Transverse colon (tissue), 4 donors: Measurements from ENCODE around the gene VPS37D. TPM values are rescaled to one million over a fixed set of nuclear protein-coding genes. Genes with fewer than 3 reads are reported as not detected.

Experiments
- DNase-seq: peaks from one replicate; pipeline ENCODE4 v3.0.0-alpha.2; 2019
- H3K27ac ChIP-seq, 4 donors: fragments of 200-600 bp; sonication (generic); 2 replicates each; pipeline ENCODE4 v1.5.1; 2016 to 2018; ENCODE audit warnings: inconsistent platforms in 4 of 4
- H3K27me3 ChIP-seq: fragments of 200-600 bp; sonication (generic); 2 replicates; pipeline ENCODE4 v1.5.1; 2017; ENCODE audit warnings: inconsistent platforms
- H3K36me3 ChIP-seq, 4 donors: fragments of 200-600 bp; sonication (generic); 2 replicates each; pipeline ENCODE4 v1.5.1; 2017 to 2019; ENCODE audit warnings: inconsistent platforms in 4 of 4
- H3K4me1 ChIP-seq, 4 donors: fragments of 200-600 bp; sonication (generic); 2 replicates each; pipeline ENCODE4 v1.5.1; 2017 to 2020; ENCODE audit warnings: inconsistent platforms in 4 of 4
- H3K4me3 ChIP-seq, 4 donors: fragments of 200-600 bp; sonication (generic); 1 replicate in 1 of 4; 2 replicates in 3 of 4; pipeline versions ENCODE4 v1.5.1 to v1.6.1; 2017 to 2019; ENCODE audit warnings: inconsistent platforms in 4 of 4
- H3K9me3 ChIP-seq, 2 donors: fragments of 200-600 bp; sonication (generic); 2 replicates each; pipeline ENCODE4 v1.5.1; 2017 to 2019; ENCODE audit warnings: inconsistent platforms in 2 of 2
- CTCF ChIP-seq, 5 experiments: fragments of 200-600 bp in 3 of 5; fragments of 450-650 bp in 2 of 5; sonication (generic) in 3 of 5; IDR thresholded peaks; 1 replicate in 2 of 5; 2 replicates in 3 of 5; pipeline ENCODE4 v1.5.1; 2016 to 2017; ENCODE audit warnings: antibody characterized with exemption in 5 of 5, inconsistent platforms in 3 of 5, mild to moderate bottlenecking in 2 of 5, moderate library complexity in 1 of 5
- EP300 ChIP-seq: sonication (generic); formaldehyde crosslinking; IDR thresholded peaks from one replicate; pipeline ENCODE4 v1.6.1; 2017; ENCODE audit warnings: antibody characterized with exemption, low read depth
- POLR2A ChIP-seq: fragments of 450-650 bp; IDR thresholded peaks from one replicate; pipeline ENCODE4 v1.6.1; 2016; ENCODE audit warnings: antibody characterized with exemption, mild to moderate bottlenecking, moderate library complexity
- POLR2AphosphoS5 ChIP-seq, 3 donors: sonication (generic); formaldehyde crosslinking; IDR thresholded peaks; one replicate each; pipeline ENCODE4 v1.6.1; 2016; ENCODE audit warnings: antibody characterized with exemption in 3 of 3
- WGBS, 2 donors: methylation state at CpG; one replicate each; pipeline ENCODE4 v1.1.5; 2018; ENCODE audit warnings: low coverage in 1 of 2; 5-methylcytosine and 5-hydroxymethylcytosine counted together
- in situ Hi-C, 4 donors: fragments of 200-750 bp; cut with MboI; loops; one replicate each; pipeline versions ENCODE4 v1.15.0 to v1.15.1; 2017; ENCODE audit warnings: low sequenced_read_pairs in 3 of 4, low pct_ligation_motif_present in 1 of 4, low pct_unique_long_range_greater_than_20kb in 1 of 4
- intact Hi-C: fragments of 100-400 bp; cut with DNase I; formaldehyde crosslinking; loops from one replicate; pipeline ENCODE4 v1.15.1; 2023; ENCODE audit warnings: low total_unique reads
- total RNA-seq, 4 donors: library from RNA; depleted of rRNA; stranded (reverse); fragments of >200 nt; gene quantifications; one replicate each; pipeline ENCODE4 v1.1.0, GENCODE V29; 2016

The VPS37D gene
- total RNA-seq, 4 donors from 2014 or later: 0.82 to 3.5 TPM; not detected in 2

- no peak overlapping the region for H3K4me3 ChIP-seq
- in situ Hi-C loops (no loop called here), intact Hi-C loops (no loop called here)
- no peaks in the 10 kb centered on the region for H3K9me3 ChIP-seq
- 79% methylated on average over 15 of the region's 15 CpGs; no CpG with 5 or more reads in 1 of the 2 donors for WGBS, 2 donors
- TF ChIP-seq POLR2AphosphoS5 (IDR thresholded peaks at IDR 0.05): no peak
- TF ChIP-seq CTCF (IDR thresholded peaks at IDR 0.05): no peak
- TF ChIP-seq EP300: no peak
- no peak for TF ChIP-seq POLR2A
- no peak overlapping the region for H3K27ac ChIP-seq
- H3K4me1 ChIP-seq: peaks cover 5 to 12% (median 9%) of the 10 kb centered on the region in 4 donors
- DNase-seq: no peak
- H3K36me3 ChIP-seq: peaks cover 0 to 14% (median 6%) of the 10 kb centered on the region in 4 donors
- no peaks in the 10 kb centered on the region for H3K27me3 ChIP-seq
Observed at GRCh38 chr7:73699370-73700068, 31.9 kb downstream of the VPS37D start.

DNA sequence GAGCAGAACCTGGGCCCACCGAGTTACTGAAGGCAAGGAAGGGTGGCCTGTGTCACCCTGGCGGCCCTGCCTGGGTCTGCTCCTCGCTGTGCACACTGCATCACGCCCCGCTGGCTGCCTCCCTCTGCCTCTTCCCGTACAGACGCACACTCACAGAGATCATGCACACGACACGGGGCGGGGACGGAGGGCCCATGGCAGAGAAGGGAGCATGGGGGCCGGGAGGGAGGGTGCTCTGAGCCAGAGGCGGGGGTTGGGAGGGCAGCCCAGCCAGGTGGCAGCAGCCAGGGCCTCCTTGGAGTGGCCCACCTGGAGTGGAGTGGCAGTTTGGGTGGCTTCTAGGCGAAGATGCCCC lies 32.4 kb downstream of the VPS37D start:
- H3K36me3 ChIP-seq: peaks cover 0 to 11% (median 4%) of the 10 kb centered on the region in 4 donors
- in situ Hi-C loops: no loop called here
- whole genome bisulfite sequencing, 2 donors: 82% methylated on average over 14 of the region's 14 CpGs; no CpG with 5 or more reads in 1 of the 2 donors

GRCh38 chr7:73700581-73701134 lies 33.0 kb downstream of the VPS37D start:
- TF ChIP-seq EP300 (no peak), CTCF (IDR thresholded peaks at IDR 0.05) (no peak), POLR2AphosphoS5 (IDR thresholded peaks at IDR 0.05) (no peak), POLR2A (no peak)
- no peaks in the 10 kb centered on the region for H3K27me3 ChIP-seq
- peaks cover 7 to 20% (median 16%) of the 10 kb centered on the region in 4 donors for H3K4me1 ChIP-seq
- WGBS, 2 donors: 92% methylated on average over 15 of the region's 15 CpGs; no CpG with 5 or more reads in 1 of the 2 donors
- no peaks in the 10 kb centered on the region for H3K9me3 ChIP-seq
- DNase-seq: no peak
- intact Hi-C loops: no loop called here
- H3K4me3 ChIP-seq: no peak overlapping the region
- in situ Hi-C loops: no loop called here
- no peak overlapping the region for H3K27ac ChIP-seq
- peaks cover 0 to 10% (median 4%) of the 10 kb centered on the region in 4 donors for H3K36me3 ChIP-seq

More for the DNA sequence above, 32.4 kb downstream of the VPS37D start:
- Histone ChIP-seq H3K4me1 (peaks cover 7 to 17% (median 14%) of the 10 kb centered on the region in 4 donors), H3K4me3 (no peak overlapping the region), H3K9me3 (no peaks in the 10 kb centered on the region), H3K27ac (no peak overlapping the region), H3K27me3 (no peaks in the 10 kb centered on the region)
- no peak for TF ChIP-seq CTCF (IDR thresholded peaks at IDR 0.05)
- TF ChIP-seq POLR2A: no peak
- no peak for TF ChIP-seq EP300
- no peak for TF ChIP-seq POLR2AphosphoS5 (IDR thresholded peaks at IDR 0.05)
- intact Hi-C loops: no loop called here
- DNase-seq: no peak

GRCh38 chr7:73701357-73701995 lies 33.8 kb downstream of the VPS37D start:
- no peaks in the 10 kb centered on the region for H3K27me3 ChIP-seq
- no peak overlapping the region for H3K27ac ChIP-seq
- peaks cover 0 to 7% (median under 1%) of the 10 kb centered on the region in 4 donors for H3K36me3 ChIP-seq
- intact Hi-C loops: no loop called here
- no peak overlapping the region for H3K4me3 ChIP-seq
- TF ChIP-seq EP300 (no peak), CTCF (IDR thresholded peaks at IDR 0.05) (peak; percentile 51 to 72 (median 61)), POLR2AphosphoS5 (IDR thresholded peaks at IDR 0.05) (no peak), POLR2A (no peak)
- no peaks in the 10 kb centered on the region for H3K9me3 ChIP-seq
- peak; percentile 62 for DNase-seq
- peaks cover 7 to 20% (median 16%) of the 10 kb centered on the region in 4 donors for H3K4me1 ChIP-seq
- in situ Hi-C loops: no loop called here
- WGBS, 2 donors: 72 to 100% methylated on average over 2 to 13 of the region's 13 CpGs
